Measurements from ENCODE around the gene TMEM156.

GRCh38 chr4:38952017-38952416 lies 80.2 kb downstream of the TMEM156 start:
- TF ChIP-seq ZNF239 (tag by site-specific recombination; IDR thresholded peaks at IDR 0.05) (no peak), CTCF (tag by site-specific recombination; IDR thresholded peaks at IDR 0.05) (no peak), ELK4 (IDR thresholded peaks at IDR 0.05; ENCODE audit: borderline replicate concordance, low read depth, low read length) (no peak), ZNF19 (tag by site-specific recombination; IDR thresholded peaks at IDR 0.05; ENCODE audit: low read depth) (no peak), ZNF24 (tag by site-specific recombination; IDR thresholded peaks at IDR 0.05) (no peak), SCRT1 (tag by site-specific recombination; IDR thresholded peaks at IDR 0.05; ENCODE audit: borderline replicate concordance) (no peak), ZBTB49 (tag by site-specific recombination; IDR thresholded peaks at IDR 0.05; ENCODE audit: low read depth) (no peak), REST (tag by site-specific recombination; IDR thresholded peaks at IDR 0.05) (no peak), ZNF350 (tag by site-specific recombination; IDR thresholded peaks at IDR 0.05) (no peak)
